Renal cortical epithelial cell (primary cell): ENCODE measurements around the gene SNN. TPM values are rescaled to one million over a fixed set of nuclear protein-coding genes. Genes with fewer than 3 reads are reported as not detected.

Source experiments
- DNase-seq: peaks from one replicate; pipeline ENCODE4 v3.0.0-alpha.2; 2011; ENCODE audit warnings: low read depth
- total RNA-seq: library from RNA; depleted of rRNA; stranded (reverse); fragments of >200 nt; gene quantifications from 2 replicates; pipeline ENCODE4 v1.2.3, GENCODE V29; 2014

The SNN gene
- total RNA-seq, 1 donor from 2014 or later, result 25.4 TPM

- no peak for DNase-seq
Observed at GRCh38 chr16:11667221-11667823, 933 bp upstream of the SNN start.

- DNase-seq, result no peak
Observed at GRCh38 chr16:11668623-11669379, 546 bp downstream of the SNN start.

GRCh38 chr16:11669380-11670146 lies 1.3 kb downstream of the SNN start:
- no peak for DNase-seq

GRCh38 chr16:11670171-11671131 lies 2.2 kb downstream of the SNN start:
- DNase-seq, result no peak

GRCh38 chr16:11671271-11671670 lies 3.0 kb downstream of the SNN start:
- DNase-seq, result no peak

GRCh38 chr16:11671676-11672075 lies 3.4 kb downstream of the SNN start:
- DNase-seq, result no peak

GRCh38 chr16:11672206-11673090 lies 4.2 kb downstream of the SNN start:
- DNase-seq, result no peak

- no peak for DNase-seq
Observed at GRCh38 chr16:11673091-11674000, 5.1 kb downstream of the SNN start.

- no peak for DNase-seq
Observed at GRCh38 chr16:11674001-11674817, 6.0 kb downstream of the SNN start.

GRCh38 chr16:11674818-11675560 lies 6.7 kb downstream of the SNN start:
- DNase-seq, result peak; percentile 21

GRCh38 chr16:11675561-11676511 lies 7.6 kb downstream of the SNN start:
- peak; percentile 59 for DNase-seq

GRCh38 chr16:11676799-11677198 lies 8.5 kb downstream of the SNN start:
- DNase-seq, result no peak

- peak; percentile 13 for DNase-seq
Observed at GRCh38 chr16:11677451-11677951, 9.2 kb downstream of the SNN start.

GRCh38 chr16:11677959-11678881 lies 10.0 kb downstream of the SNN start:
- DNase-seq, result no peak

GRCh38 chr16:11679250-11679649 lies 11.0 kb downstream of the SNN start:
- DNase-seq, result no peak
